ACHN (cell line): ENCODE results near the gene PLAAT5.

Experiments
- DNase-seq: peaks from one replicate; pipeline ENCODE4 v3.0.0-alpha.2; 2015
- in situ Hi-C: cut with HindIII; loops from 2 replicates; pipeline ENCODE4 v1.10.0; 2017; ENCODE audit warnings: low sequenced_read_pairs, low pct_ligation_motif_present, low pct_unique_long_range_greater_than_20kb

The PLAAT5 gene

GRCh38 chr11:63427971-63428508 lies 62.9 kb downstream of the PLAAT5 start:
- in situ Hi-C loops: no loop called here
- no peak for DNase-seq

GRCh38 chr11:63417174-63417852 lies 73.7 kb downstream of the PLAAT5 start:
- no peak for DNase-seq
- in situ Hi-C loops: no loop called here
